K562 (cell line): ENCODE results near the gene B9D2. TPM values are rescaled to one million over a fixed set of nuclear protein-coding genes. Genes with fewer than 3 reads are reported as not detected.
A peak's percentile ranks its signal among the peaks of the same experiment; 100 is the strongest.

Experiments used
- BRD4 ChIP-seq: fragments of 200-600 bp; sonication (generic); IDR thresholded peaks from 2 replicates; pipeline ENCODE4 v1.6.1; 2017; ENCODE audit warnings: inconsistent platforms
- CHD1 ChIP-seq: fragments of 200-600 bp; sonication (generic); IDR thresholded peaks from one replicate; pipeline ENCODE4 v1.6.1; 2012; ENCODE audit warnings: mild to moderate bottlenecking, moderate library complexity, low read length, inconsistent platforms
- CREB1 ChIP-seq, 2 experiments: sonication (generic) in 1 of 2; formaldehyde crosslinking in 1 of 2; IDR thresholded peaks; 2 replicates each; pipeline versions ENCODE4 v1.6.1 to v1.8.0; 2012 to 2022; ENCODE audit warnings: inconsistent platforms in 1 of 2, mild to moderate bottlenecking in 1 of 2, missing genetic modification reagents in 1 of 2, moderate library complexity in 1 of 2
- DMBX1 ChIP-seq: fragments of 250-450 bp; sonication (Bioruptor Pico); IDR thresholded peaks from 2 replicates; pipeline ENCODE4 v1.8.0; 2022; ENCODE audit warnings: inconsistent platforms, mild to moderate bottlenecking, moderate library complexity, borderline replicate concordance
- ELF2 ChIP-seq: fragments of 250-450 bp; sonication (Bioruptor Pico); IDR thresholded peaks from 2 replicates; pipeline ENCODE4 v1.5.0; 2021; ENCODE audit warnings: mild to moderate bottlenecking
- KAT2B ChIP-seq: IDR thresholded peaks from one replicate; pipeline ENCODE4 v1.6.1; 2012; ENCODE audit warnings: low read depth, mild to moderate bottlenecking, control low read depth, inconsistent platforms, low read length, moderate library complexity
- MCM2 ChIP-seq: fragments of 450-650 bp; IDR thresholded peaks from 2 replicates; pipeline ENCODE4 v1.6.1; 2017; ENCODE audit warnings: low read depth, mild to moderate bottlenecking
- PKNOX1 ChIP-seq: fragments of 450-650 bp; IDR thresholded peaks from 2 replicates; pipeline ENCODE4 v1.6.1; 2016
- SREBF1 ChIP-seq: fragments of 150-350 bp; IDR thresholded peaks from 2 replicates; pipeline ENCODE4 v1.6.1; 2014; ENCODE audit warnings: antibody characterized with exemption, low read depth, low read length, borderline replicate concordance
- SRSF1 ChIP-seq: fragments of 200-400 bp; formaldehyde crosslinking; IDR thresholded peaks from 2 replicates; pipeline ENCODE4 v1.6.1; 2017; ENCODE audit warnings: mild to moderate bottlenecking, low read depth, low read length, moderate library complexity
- TEAD1 ChIP-seq, 2 experiments: fragments of 450-650 bp in 1 of 2; sonication (generic) in 1 of 2; formaldehyde crosslinking; IDR thresholded peaks; 2 replicates each; pipeline versions ENCODE4 v1.4.0 to v1.8.0; 2020 to 2022; ENCODE audit warnings: mild to moderate bottlenecking in 2 of 2, missing genetic modification reagents in 1 of 2
- TSC22D4 ChIP-seq: fragments of 450-650 bp; IDR thresholded peaks from 2 replicates; pipeline ENCODE4 v1.6.1; 2016; ENCODE audit warnings: missing genetic modification characterization, missing biosample characterization, control low read depth
- ZNF12 ChIP-seq: sonication (generic); formaldehyde crosslinking; IDR thresholded peaks from 2 replicates; pipeline ENCODE4 v1.4.0; 2020; ENCODE audit warnings: mild to moderate bottlenecking, missing genetic modification reagents
- ZNF77 ChIP-seq: fragments of 250-450 bp; sonication (Bioruptor Pico); IDR thresholded peaks from 2 replicates; pipeline ENCODE4 v1.5.0; 2020
- polyA plus RNA-seq, 8 experiments: library from polyadenylated mRNA; depleted of rRNA in 4 of 8; stranded (reverse) in 5 of 8; unstranded in 3 of 8; fragments of >200 nt; fragmentation: Nextera tagmentation in 2 of 8; fragmentation: Illumina TruSeq in 1 of 8; extraction: Ambion mirVana in 2 of 8; extraction: Trizol in 1 of 8; gene quantifications; 2 replicates each; pipeline versions ENCODE4 v1.2.1 to v1.2.3, GENCODE V29; 2011 to 2014; ENCODE audit warnings: inconsistent platforms in 1 of 8, missing spikeins in 1 of 8
- total RNA-seq, 7 experiments: library from RNA; depleted of rRNA in 6 of 7; stranded (reverse); fragments of >200 nt in 6 of 7; fragmentation: Illumina TruSeq in 2 of 7; extraction: Trizol in 2 of 7; gene quantifications; 2 replicates each; pipeline versions ENCODE4 v1.2.1 to v1.2.3, GENCODE V29; 2011 to 2021; ENCODE audit warnings: low replicate concordance in 1 of 7
- TF ChIP-seq, protein P1 (sequence below), 2 experiments: fragments of 450-650 bp; conservative IDR thresholded peaks; 2 replicates each; pipeline ENCODE4 v1.6.1; 2017; ENCODE audit warnings: mild to moderate bottlenecking in 2 of 2, moderate library complexity in 2 of 2

B9D2 gene
- total and polyA plus RNA-seq, 9 of the 15 experiments (the other 6 are each of a cell fraction or from before 2014, with no cell fraction given) = 0.83 to 6.9 (median 2.8) TPM

GRCh38 chr19:41353466-41354342 lies 10.2 kb downstream of the B9D2 start, which contains the start of gene TGFB1 (continued):
- TF ChIP-seq SREBF1 (no peak), CREB1 (IDR thresholded peaks at IDR 0.05) (no peak; the same call in 1 of the 2 replicates), CREB1 (CRISPR knock-in tag; IDR thresholded peaks at IDR 0.05) (no peak; the same call in 1 of the 2 replicates), DMBX1 (CRISPR knock-in tag) (no peak), BRD4 (no peak), KAT2B (no peak), TEAD1 (CRISPR knock-in tag; IDR thresholded peaks at IDR 0.05) (0 out of 4 replicates have a peak, but pooled peaks of 1 of the 2 experiments have one; percentile 22), TSC22D4 (tag) (no peak), MCM2 (peak; percentile 93), SRSF1 (0 out of 2 replicates have a peak, but pooled peaks have one; percentile 74), ELF2 (CRISPR knock-in tag) (no peak), PKNOX1 (peak; percentile 37; the same call in 1 of the 2 replicates), CHD1 (no peak), ZNF77 (no peak), ZNF12 (CRISPR knock-in tag) (no peak)
- TF ChIP-seq, protein P1, sequence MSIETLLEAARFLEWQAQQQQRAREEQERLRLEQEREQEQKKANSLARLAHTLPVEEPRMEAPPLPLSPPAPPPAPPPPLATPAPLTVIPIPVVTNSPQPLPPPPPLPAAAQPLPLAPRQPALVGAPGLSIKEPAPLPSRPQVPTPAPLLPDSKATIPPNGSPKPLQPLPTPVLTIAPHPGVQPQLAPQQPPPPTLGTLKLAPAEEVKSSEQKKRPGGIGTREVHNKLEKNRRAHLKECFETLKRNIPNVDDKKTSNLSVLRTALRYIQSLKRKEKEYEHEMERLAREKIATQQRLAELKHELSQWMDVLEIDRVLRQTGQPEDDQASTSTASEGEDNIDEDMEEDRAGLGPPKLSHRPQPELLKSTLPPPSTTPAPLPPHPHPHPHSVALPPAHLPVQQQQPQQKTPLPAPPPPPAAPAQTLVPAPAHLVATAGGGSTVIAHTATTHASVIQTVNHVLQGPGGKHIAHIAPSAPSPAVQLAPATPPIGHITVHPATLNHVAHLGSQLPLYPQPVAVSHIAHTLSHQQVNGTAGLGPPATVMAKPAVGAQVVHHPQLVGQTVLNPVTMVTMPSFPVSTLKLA (conservative IDR thresholded peaks at IDR 0.05) = peak; percentile 35 to 73; a peak in 3 of 4 replicates
- TF ChIP-seq, all 486 proteins: peak for 108
